NCI-H524 (cell line): ENCODE measurements around the gene ATG9A.

Experiments used
- DNase-seq, 2 experiments: peaks; one replicate each; lab custom pipeline; 2025; lab: John Stamatoyannopoulos, UW

Gene ATG9A

DNA sequence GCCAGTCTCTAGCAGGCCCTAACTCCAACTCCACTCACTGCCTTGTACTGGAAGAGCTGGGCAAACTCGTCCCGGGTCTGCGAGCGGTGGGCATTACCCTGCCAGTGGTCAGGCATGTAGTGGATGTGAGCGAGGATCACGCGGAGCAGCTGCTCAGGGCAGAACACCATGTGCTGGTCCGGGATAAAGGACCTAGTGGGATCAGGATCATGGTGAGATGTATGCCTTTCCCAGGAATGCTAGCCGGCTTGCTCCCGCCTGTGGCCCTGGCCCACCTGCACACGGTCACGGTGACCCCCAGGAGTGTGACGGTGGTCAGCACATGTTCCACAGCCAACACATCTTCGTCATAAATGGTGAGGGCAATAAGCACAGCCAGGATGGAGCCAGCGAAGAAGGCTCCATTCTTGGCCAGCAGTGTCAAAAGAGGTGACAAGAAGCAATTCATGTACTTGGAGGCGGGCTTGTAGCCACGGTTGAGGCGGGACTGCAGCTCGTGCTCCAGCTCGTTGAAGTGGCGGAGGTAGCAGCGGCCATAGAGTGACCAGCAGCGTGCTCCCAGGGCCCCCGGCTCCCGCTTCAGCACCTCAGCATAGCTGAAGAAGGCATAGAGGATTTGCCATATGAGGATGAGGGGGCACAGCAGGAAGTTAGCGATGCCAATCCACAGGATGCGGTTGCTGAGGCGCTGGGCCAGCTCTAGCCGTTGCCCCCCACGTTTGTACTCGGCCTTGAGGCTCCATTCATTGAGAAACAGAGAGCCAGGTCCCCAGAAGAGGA lies 5.4 kb downstream of the ATG9A start:
- no peak for DNase-seq

DNA sequence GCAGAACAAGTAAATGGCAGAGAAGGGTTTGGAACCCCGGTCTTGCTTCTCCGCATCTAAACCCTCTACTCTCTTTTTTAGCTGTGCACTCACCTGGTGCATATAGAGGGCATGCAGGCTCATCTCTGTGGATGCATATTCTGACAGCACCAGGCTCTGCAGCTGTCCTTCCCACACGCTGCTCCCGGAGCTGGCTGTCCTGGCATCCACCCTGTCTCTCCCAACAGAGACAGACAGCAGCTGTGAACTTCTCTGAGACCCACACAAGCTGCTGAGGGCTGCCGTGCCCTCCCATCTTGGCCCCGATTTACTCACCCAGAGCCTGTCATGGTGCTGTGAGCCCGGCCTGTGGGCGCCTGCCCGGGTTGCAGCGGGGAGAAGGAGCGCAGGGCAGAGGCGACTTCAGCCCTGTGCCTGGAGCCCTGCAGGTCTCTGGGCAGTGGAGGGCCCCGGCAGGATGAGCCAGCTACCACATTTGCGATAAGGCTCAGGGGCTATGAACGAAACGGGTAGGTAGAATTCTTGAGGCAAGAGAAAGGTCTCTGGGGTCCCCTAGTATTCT lies 7.4 kb downstream of the ATG9A start:
- no peak for DNase-seq

DNA sequence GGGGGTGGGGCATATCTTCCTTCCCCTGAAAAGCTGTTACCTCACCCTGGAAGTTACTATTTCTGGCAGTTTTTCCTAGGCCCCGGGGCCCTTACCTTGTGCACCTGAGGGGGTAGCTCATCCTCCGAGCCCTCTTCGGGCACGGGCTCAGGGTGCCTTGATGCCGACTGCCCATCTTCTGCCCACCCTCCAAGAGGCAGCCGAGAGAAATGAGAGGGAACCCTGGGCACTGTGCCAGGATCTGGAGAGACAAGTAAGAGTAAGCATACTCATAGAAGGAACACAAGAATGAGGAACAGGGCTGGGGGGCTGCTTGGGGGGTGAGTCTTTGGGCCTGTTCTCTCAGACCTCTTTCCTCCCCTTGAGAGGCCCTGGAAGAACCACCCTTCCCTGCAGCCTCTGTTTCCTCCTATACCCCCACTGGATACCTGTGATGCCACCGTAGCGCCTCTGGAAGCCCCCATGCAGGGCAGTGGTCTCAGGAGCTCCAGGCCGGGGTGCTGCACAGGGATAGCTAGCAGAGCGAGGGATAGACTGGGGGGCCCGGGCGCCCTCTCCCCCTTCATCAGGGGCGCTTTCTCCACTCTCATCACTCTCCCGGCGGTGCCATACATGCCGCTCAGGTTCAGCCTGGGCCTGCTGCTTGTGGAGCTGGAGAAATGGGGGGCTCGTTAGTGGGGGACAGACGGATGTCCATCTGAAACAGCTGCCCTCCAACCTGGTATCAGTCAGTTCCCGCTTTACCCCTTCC lies 8.6 kb downstream of the ATG9A start:
- no peak for DNase-seq

DNA sequence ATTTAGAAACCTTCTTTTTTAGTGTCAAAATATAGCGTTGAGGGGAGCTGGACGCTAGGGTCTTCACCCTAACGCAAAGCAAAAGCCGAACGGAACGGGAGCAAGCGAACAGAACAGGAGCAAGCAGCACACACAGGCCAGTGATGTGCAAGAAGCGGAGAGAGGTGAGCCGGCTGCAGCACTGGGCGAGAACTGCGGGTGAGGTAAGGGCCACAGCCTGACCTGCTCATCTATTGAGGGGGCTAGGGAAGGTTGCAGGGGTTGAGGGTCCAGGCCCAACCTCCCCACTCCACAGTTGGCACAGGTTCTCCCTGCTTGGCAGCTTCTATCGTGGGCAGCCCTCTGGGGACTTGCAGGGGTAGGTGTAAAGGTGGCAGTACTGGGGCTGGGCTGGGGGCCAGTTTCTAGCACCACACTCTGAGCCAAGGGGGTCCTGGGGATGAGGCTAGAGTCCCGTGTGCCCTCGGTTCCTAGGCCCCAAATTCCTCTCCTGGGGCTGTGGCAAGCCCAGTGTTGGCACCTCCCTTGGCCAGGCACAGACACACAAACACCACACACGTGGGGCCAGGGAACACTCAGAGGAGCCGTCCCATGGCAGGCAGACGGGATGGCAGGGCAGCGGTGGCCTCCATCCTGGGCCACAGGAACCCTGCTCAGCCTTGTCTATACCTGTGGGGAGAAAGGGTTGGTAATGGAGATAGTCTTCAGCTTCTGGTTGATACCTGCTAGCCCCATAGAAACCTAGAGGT lies 9.5 kb downstream of the ATG9A start:
- no peak for DNase-seq

DNA sequence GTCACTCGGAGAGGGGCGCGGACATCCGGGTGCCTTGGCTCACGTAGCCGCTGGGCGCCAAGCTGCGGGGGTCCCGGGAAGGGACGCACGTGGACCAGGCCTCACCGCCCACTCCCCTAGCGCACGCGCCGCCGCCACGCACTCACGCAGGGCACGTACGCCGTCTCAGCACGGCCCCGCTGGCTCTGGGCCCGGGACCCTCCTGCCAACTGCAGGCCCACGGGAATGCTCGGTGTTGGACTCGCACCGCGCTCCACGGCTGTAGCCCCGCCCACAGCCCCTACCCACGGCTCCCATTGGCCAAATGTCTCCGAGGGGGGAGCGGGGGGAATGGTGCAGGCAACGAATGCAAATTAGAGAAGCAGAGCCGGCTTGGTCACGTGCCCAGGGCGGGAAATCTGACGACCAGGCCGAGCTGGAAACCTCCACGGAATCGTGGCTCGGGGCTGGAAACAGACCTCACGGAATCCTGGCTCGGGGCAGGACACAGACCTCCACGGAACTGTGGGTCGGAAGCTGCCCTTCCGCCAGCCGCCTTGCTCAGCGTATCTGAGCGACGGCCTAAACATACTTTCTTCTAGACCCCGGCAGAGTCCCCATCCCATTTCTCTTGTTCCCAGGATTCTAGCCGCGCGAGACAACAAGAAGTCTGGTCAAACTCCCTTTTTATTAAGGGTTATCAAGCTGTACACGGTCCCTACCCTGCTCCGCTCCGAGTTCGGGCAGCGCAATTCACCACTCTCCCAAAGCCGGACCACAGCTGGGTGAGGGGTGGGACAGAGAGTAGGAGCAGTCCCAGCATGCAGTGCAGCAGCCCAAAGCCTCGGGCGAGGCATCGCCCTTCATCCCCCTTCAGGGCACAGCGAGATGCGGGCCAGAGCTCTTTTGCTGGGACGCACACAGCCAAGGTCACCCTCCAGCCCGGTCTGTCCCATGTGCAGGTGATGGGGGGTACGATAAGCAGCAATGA lies 10.4 kb downstream of the ATG9A start, which contains the start of gene ABCB6:
ABCB6 (minus strand) TSS at position 227 of the 970 bp plus-strand sequence. CDS start 285 bp downstream, outside the sequence.
- DNase-seq: peak; percentile 94 to 95

DNA sequence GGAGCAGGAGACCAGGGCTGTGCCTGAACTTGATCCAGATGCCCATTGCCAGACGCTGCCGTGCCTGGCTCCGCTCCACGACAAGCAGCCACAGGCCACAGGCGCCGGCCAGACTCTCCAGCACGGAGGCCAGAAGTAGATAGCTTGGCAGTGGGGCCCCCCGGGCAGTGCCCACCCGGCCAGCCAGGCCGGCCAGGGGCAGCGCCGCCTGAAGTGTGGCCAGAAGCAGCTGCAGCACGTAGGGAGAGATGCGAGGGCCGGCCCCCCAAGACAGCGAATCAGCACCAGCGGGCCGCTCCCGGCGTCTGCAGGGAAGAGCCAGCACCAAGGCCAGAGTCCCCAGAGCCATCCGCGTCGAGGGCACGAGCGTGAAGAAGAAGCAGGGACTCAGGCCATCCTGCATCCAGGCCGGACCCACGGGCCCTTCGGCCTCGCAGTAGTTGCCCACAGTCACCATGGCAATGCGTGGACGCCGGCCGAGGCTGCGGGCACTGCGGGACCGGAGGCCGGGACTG lies 11.2 kb downstream of the ATG9A start:
- DNase-seq: peak in 1 of 2 experiments; percentile 58

DNA sequence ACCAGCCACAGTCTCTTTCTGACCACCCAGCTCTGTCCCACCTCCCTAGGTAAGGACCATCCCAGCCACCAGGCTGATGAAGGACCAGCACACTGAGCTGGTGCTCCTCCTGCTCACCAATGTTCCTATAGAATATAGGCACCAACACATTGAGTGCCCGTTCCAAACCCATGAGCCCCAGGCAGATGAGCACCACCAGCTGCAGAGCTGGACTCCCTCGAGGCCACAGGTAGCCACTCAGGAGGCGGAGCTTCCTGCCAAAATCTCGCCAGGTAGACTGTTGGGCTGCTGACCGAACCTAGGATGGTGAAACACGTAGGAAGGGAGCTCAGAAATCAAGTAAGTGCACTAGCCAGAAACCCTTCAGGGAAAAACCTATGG lies 12.9 kb downstream of the ATG9A start:
- DNase-seq: no peak

DNA sequence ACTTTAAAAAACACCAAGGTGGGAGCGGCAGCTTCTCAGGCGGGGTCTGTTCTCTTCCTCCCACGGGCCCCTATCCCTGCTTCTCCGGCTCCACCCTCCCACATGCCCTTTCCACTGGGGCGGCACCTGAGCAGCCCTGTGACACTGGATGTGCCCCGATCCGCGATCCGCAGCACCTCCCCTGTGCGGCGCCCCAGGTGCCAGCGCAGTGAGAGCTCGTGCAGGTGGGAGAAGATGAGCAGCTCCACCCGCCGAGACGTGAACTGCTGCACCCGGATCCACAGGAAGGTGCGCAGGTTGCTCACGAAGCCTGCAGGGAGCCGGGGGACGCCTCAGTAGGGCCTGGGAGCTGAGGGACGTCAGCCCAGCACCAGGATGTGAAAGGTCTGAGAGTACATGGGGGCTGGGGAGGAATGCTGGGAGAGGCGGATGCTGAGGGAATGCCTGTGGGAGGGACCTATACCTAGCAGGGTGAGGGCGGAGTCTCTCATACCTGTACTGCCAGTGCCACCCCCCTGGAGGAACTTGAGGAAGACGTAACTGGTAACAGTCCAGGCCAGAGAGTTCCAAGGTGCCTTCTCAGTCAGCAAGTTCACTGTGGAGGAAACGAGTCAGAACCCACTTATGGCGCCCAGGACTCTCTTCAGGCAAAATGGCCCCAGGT lies 13.4 kb downstream of the ATG9A start:
- no peak for DNase-seq

DNA sequence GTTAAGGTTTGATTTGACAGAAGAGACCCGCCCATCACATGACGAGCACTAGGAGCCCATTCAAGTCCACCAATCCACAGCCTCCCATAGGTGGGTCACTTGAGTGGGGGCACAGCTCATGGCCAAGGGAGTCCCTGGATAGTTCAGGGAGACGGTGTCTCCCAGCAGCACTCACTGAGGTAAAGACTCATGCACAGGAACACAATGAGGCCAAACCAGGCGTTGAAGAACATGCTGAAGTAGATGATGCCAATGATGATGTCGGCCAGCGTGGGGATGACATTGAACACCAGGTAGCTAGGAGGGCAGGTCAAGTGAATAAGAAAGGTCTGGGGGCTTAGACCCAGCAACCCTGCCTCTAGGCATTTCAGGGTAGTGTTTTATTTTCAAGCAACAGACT lies 14.7 kb downstream of the ATG9A start:
- DNase-seq: no peak

DNA sequence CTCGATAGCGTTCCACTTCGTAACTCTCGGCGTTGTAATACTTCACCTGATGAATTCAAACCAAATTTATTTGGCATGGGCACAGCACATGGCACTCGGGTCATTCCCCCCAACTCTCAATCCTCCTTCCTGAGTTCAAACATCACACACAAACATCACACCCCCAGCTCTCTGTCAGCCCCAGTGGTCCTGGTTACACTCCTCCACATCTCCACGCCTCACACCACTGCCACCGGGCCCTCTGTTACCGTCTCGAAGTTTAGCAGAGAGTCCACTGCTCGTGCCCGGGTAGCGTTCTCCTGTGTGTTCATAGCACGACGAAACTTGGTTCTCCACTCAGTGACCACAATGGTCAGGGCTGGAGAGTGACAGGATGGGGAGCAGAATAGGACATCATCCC lies 15.3 kb downstream of the ATG9A start:
- no peak for DNase-seq

DNA sequence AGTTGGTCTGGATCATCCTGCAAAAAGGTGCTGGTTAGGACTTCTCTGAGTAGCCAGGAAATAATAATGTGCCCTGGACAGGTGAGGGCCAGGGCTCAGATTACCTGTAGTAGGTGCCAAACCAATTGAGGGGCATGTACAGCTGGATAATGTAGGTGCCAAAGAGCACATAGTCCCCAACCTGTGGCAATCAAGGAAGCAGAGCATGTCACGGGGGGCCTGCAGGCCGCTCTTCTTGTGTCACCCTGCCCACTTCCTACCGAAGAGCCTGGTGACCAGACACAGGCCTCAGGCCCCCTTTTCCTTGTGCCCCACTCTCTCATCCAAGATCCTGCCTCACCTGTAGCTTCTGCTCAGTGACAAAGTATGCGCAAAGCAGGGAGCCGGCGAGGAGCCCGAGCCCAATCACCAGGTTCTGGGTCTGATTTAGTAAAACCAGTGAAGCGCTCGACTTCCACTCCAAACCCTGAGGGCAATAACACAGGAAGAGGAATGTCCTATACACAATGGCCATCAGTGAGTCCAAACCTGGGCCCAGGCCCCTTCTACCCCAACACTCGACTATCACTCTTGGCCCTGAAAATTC lies 15.9 kb downstream of the ATG9A start:
- no peak for DNase-seq

DNA sequence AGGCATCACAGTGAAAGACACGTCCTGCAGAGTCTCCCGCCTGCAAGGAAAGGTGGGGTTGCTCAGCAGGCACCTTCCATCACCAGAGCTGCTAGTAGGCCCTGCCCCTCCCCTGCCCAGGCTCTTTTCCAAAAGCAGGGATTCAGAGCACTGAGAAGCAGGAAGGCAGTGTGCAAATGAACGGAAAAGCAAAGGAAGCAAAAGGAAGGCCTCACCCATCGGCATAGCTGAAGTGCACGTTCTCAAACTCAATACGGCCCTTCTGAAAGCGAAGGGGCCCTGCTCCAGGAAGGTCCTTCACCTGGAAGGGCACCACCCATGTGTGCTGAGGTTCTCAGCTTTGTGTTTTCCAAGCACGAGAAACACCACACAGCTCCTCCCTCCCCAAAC lies 16.4 kb downstream of the ATG9A start:
- no peak for DNase-seq

DNA sequence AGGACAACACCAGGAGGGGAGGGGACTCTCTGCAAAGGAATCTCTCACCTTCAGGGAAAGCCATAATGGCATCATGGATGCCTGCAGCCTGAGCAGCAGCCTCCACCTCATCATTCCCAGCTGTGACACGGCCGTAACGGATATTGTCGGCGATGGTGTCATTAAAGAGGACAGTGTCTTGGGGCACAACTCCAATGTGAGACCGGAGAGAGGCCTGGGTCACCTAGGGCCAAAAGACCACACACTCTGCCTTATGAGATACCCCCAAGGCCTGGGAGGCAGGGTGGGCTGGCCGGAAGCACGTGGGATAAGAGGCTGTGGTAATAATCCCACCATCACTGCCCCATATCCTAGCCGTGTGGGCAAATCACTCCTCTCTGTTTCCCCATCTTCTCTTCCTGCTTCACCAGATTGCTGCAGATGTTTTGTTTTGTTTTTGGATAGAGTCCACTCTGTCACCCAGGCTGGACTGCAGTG lies 18.5 kb downstream of the ATG9A start:
- DNase-seq: no peak

DNA sequence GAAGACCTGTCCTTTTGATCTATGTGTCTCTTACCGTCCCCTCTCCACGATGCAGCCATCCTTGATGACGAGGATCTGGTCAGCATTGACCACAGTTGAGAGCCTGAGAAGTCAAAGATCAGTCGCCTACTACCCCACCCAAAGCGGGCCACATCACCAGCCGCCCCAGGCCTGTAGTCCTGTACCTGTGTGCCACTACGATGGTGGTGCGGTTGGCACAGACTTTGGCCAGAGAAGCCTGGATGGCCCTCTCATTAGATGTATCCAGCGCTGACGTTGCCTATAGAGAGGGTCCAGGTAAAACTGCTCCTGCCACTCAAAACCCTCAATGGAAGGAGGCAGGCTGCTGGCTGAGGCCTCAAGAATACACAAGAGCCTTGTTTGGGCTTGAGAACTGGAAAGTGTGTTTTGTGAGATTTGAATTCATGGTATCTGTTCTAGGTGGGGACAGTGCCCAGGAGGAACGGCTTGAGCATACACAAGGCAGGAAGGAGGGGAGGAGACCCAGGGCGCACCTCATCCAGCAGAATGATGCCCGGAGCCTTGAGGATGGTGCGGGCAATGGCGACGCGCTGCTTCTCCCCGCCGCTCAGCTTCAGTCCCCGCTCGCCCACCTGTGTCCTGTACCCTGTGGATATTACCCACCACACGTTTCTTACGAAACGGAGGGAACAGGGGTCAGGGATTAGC lies 19.1 kb downstream of the ATG9A start:
- DNase-seq: no peak

DNA sequence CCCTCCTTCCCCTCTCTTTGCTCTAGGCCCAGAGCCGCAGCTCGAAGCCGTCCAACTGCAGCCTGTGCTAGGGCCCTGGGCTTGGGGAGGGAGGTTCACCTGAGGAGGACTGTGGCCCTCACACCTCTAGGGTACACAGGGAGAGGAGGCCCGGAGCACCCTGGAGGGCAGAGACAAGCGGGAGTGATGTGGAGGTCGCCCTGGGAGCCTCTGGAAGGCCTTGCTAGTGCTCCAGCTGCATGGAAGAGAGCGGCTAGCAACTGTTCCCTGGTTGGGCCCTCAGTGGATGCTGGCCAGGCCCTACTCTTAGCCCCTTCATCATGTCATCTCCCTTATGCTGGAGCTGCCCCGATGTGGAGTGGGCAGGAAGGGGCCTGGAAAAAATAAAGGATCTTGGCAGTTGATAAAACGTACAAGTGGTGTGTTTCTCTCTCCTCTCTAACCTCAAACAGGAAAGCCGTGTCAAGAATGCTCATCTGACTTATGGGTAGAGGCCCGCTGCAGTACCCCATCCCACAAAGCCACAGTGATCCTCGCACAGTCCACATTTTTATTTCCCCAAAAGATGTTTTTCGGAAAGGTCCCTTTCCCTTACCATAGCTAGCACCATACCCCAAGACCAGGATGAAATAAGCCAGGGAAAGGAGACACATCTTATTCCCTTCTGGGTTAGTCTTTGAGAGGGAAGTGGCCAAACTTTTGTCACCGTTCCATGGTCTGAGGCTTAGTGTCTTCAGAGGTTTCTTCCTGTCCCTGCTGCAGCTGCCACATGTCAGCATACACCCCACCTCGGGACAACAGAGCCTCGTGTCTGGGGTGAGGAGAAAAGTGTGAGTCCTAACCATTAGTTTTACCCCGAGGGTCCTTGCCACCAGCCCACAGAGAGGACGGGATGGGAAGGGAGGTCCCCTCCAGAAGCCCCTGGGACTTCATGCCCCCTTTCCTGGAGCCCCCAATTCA lies 19.9 kb downstream of the ATG9A start:
- DNase-seq: no peak

DNA sequence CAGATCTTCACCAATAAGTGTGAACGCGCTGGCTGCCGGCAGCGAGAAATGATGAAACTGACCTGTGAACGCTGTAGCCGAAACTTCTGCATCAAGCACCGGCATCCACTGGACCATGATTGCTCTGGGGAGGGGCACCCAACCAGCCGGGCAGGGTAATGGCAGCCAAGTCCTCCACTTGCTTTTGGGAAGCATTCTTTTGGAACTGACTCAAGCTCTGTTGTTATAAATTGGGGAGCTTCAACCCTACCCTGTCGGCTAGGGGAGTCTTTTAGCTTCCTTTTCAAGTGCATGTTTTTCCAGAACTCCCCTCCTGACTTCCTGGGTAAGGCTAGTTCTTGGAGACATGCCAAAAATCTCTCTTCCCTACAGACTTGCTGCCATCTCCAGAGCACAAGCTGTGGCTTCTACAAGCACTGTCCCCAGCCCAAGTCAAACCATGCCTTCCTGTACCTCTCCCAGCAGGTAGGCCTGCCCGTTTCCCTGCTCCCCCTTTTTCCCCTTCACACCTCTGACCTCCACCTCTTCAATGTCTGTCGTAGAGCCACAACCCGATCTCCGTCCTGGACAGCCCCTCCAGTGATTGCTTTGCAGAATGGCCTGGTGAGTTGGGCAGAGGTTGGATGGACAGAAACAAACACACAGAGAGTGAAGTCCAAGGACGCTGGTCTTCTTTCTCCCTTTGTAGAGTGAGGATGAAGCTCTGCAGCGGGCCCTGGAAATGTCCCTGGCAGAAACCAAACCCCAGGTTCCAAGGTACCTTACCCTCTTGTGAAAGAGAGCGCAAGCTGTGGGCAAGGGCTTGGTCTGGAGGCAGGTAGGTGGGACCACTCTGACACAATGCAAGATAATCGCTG lies 21.3 kb downstream of the ATG9A start:
- DNase-seq: no peak
